Nephron progenitor cell (in vitro differentiated cells): ENCODE data around the gene DCLK2.
A peak's percentile ranks its signal among the peaks of the same experiment; 100 is the strongest.

ENCODE experiments used
- DNase-seq: peaks from one replicate; pipeline ENCODE4 v3.0.0; 2021
- H3K27ac Mint-ChIP-seq: 2 replicates; pipeline ENCODE4 v1.8.0; 2021; ENCODE audit warnings: mild to moderate bottlenecking, moderate library complexity, mixed read lengths
- H3K27me3 Mint-ChIP-seq: 2 replicates; pipeline ENCODE4 v1.8.0; 2021; ENCODE audit warnings: mild to moderate bottlenecking, low read depth, mixed read lengths; ENCODE audit not compliant: poor library complexity
- H3K36me3 Mint-ChIP-seq: 2 replicates; pipeline ENCODE4 v1.8.0; 2021; ENCODE audit warnings: low read depth, mixed read lengths
- H3K4me1 Mint-ChIP-seq: 2 replicates; pipeline ENCODE4 v1.8.0; 2021; ENCODE audit warnings: mixed read lengths
- H3K4me3 Mint-ChIP-seq: 2 replicates; pipeline ENCODE4 v1.8.0; 2021; ENCODE audit warnings: mild to moderate bottlenecking, moderate library complexity, mixed read lengths
- H3K9me3 Mint-ChIP-seq: 2 replicates; pipeline ENCODE4 v1.8.0; 2021; ENCODE audit warnings: mild to moderate bottlenecking, moderate library complexity, mixed read lengths
- TF ChIP-seq, protein P1 (sequence below): fragments of 200-600 bp; sonication (generic); IDR thresholded peaks from 2 replicates; pipeline ENCODE4 v1.5.0; 2021; ENCODE audit warnings: antibody characterized with exemption

The DCLK2 gene

DNA sequence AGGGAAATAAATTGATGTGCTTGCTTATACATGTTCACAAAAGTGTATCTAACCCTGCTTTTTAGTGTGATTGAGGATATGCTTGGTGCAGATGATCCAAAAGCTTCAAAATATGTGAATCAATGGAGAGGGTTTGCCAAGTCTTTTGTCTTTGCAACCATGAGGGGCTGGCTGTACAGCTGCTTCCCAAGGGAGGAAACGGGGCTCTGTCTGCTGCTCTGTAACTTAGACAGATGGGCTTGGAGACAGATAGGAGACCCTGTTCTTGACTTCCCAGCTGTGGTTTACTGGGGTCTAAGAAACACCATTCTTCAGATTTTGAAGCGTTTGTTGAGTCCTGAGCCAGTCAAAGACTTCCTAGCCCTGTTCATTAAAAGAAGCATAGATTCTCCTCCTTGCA lies 152.3 kb downstream of the DCLK2 start:
- Mint-ChIP-seq H3K9me3 (peaks cover 3% of the 10 kb centered on the region), H3K4me1 (peaks cover 53% of the 10 kb centered on the region), H3K4me3 (no peak overlapping the region)

DNA sequence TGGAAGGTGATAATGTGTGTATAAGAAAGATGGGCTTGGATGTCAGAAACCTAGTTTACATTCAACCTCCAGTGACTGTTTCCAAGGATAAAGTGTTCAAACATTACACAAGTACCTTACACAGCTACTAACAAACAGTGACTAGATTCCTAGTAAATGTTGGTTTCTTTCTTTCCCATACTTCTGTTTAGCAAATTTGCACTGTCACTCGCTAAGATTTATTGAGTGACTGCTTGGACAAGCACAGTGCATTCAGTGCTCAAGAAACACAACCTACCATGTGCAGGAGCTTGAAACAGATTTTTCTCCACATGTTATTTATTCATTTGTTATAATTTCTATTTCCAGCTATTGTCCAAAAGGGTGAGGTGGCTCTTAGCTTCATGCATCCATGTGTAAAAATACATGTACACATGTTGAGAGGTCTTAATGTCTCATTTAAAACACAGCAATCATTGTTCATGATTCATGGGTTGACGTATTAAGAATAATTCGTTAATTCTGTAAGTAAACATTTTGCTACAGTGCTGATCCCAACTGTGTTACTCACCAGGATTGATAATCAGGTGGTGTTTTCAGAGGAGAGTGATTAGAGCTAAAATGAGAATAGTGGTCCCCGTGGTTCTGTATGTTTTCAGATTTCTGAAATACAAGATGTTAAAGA lies 153.0 kb downstream of the DCLK2 start:
- H3K9me3 Mint-ChIP-seq, result peaks cover 3% of the 10 kb centered on the region
- H3K4me1 Mint-ChIP-seq, result peaks cover 60% of the 10 kb centered on the region
- H3K4me3 Mint-ChIP-seq, result no peak overlapping the region
- no peak overlapping the region for H3K27ac Mint-ChIP-seq
- peaks cover 9% of the 10 kb centered on the region for H3K27me3 Mint-ChIP-seq
- TF ChIP-seq, protein P1, sequence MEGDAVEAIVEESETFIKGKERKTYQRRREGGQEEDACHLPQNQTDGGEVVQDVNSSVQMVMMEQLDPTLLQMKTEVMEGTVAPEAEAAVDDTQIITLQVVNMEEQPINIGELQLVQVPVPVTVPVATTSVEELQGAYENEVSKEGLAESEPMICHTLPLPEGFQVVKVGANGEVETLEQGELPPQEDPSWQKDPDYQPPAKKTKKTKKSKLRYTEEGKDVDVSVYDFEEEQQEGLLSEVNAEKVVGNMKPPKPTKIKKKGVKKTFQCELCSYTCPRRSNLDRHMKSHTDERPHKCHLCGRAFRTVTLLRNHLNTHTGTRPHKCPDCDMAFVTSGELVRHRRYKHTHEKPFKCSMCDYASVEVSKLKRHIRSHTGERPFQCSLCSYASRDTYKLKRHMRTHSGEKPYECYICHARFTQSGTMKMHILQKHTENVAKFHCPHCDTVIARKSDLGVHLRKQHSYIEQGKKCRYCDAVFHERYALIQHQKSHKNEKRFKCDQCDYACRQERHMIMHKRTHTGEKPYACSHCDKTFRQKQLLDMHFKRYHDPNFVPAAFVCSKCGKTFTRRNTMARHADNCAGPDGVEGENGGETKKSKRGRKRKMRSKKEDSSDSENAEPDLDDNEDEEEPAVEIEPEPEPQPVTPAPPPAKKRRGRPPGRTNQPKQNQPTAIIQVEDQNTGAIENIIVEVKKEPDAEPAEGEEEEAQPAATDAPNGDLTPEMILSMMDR, result no peak
- DNase-seq, result no peak
- peaks cover 23% of the 10 kb centered on the region for H3K36me3 Mint-ChIP-seq

More for the DNA sequence above, 152.3 kb downstream of the DCLK2 start:
- no peak for DNase-seq
- peaks cover 12% of the 10 kb centered on the region for H3K27me3 Mint-ChIP-seq
- no peak overlapping the region for H3K27ac Mint-ChIP-seq
- peaks cover 23% of the 10 kb centered on the region for H3K36me3 Mint-ChIP-seq
- TF ChIP-seq, protein P1, result no peak

DNA sequence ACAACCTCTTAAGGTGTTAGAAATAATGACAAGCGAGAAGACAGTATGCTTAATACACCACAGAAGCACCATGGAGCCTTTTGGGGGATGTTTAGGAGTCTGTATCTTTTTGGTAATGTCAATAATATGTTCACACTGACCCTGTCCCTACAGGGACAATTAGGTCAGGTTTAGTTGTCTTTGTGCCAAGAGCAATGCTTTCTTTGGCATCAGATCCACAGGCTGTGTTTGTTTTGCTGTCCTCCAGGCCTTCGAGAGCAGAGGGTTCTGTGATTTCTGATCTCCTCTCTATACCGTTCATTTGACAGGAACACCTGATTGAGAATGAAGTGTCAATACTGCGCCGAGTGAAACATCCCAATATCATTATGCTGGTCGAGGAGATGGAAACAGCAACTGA lies 153.8 kb downstream of the DCLK2 start:
- H3K27me3 Mint-ChIP-seq, result peaks cover 9% of the 10 kb centered on the region
- DNase-seq, result no peak
- H3K9me3 Mint-ChIP-seq, result peaks cover 3% of the 10 kb centered on the region
- H3K36me3 Mint-ChIP-seq, result peaks cover 23% of the 10 kb centered on the region
- H3K27ac Mint-ChIP-seq, result no peak overlapping the region
- TF ChIP-seq, protein P1, result no peak
- peaks cover 65% of the 10 kb centered on the region for H3K4me1 Mint-ChIP-seq
- H3K4me3 Mint-ChIP-seq, result no peak overlapping the region

DNA sequence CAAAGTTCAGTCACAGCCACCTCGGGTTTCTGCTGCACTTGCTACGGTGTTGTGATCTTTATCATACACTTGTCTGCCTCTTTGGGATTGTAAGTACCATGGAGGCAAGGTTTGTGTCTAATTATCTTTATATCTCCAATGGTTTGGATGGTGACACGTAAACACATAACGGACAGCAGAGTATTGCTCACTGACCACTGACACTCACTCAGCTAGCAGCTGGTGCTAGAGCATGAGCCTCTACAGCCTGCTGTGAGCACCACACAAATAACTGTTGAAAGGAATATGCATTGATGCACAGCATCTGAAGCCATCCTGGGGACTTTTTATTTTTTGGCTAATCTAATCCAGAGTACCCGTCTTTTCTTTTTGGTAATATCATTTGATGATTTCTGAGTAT lies 156.0 kb downstream of the DCLK2 start:
- Mint-ChIP-seq H3K36me3 (peaks cover 20% of the 10 kb centered on the region), H3K4me1 (peaks cover 59% of the 10 kb centered on the region), H3K9me3 (peaks cover 3% of the 10 kb centered on the region), H3K4me3 (no peak overlapping the region), H3K27me3 (peaks cover 9% of the 10 kb centered on the region), H3K27ac (no peak overlapping the region)
- TF ChIP-seq, protein P1, result no peak
- DNase-seq, result no peak

DNA sequence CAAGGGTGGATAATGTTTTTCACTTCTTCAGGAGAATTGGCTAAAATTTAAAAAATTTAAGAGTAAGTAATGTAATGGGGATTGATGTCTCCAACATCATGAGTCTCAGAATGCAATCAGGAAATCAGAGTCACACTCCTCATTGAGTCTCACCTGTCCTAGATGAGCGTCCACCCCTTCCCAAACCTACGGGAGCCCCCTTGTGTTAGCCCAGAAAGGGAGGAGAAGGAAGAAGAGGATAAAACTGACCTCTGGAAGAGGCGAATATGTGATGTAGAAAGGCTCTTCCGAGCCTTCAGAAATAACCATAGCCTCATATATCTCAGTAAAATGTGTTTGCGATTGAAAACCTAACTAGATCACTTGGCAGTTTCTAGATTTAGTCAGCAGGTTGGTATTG lies 157.1 kb downstream of the DCLK2 start:
- Mint-ChIP-seq H3K4me3 (peak overlapping the region; percentile 14), H3K4me1 (peaks cover 55% of the 10 kb centered on the region), H3K9me3 (peaks cover 3% of the 10 kb centered on the region), H3K27ac (no peak overlapping the region), H3K36me3 (peaks cover 26% of the 10 kb centered on the region), H3K27me3 (peaks cover 9% of the 10 kb centered on the region)
- TF ChIP-seq, protein P1, result no peak
- DNase-seq, result no peak

DNA sequence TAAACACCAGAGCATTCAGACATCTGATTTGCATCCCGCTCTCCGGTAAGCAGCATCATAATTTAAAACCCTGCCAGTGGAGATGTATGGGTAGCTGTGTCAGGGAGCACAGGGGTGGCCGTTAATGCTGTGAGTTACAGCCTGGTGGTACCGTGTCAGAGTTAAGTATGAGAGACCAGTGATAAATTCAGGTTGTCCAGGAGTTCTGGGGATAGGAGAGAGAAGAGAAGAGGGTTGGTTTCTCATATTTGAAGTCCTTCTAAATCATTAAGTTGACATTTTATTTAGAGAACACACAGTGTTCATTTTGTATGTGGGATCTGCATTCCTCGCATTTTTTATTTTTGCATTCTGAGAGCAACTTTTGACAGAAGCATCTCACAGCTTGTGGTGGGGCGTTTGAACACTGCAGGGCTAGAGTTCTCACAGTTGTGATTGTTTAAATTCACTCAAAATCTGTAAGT lies 157.6 kb downstream of the DCLK2 start:
- peaks cover 9% of the 10 kb centered on the region for H3K27me3 Mint-ChIP-seq
- peak overlapping the region; percentile 0 for H3K27ac Mint-ChIP-seq
- H3K4me3 Mint-ChIP-seq, result peak overlapping the region; percentile 14
- H3K36me3 Mint-ChIP-seq, result peaks cover 26% of the 10 kb centered on the region
- peak; percentile 30 for DNase-seq
- TF ChIP-seq, protein P1, result no peak
- H3K4me1 Mint-ChIP-seq, result peaks cover 50% of the 10 kb centered on the region
- H3K9me3 Mint-ChIP-seq, result peaks cover 3% of the 10 kb centered on the region
